Measurements from ENCODE around the gene CTNNB1.

The CTNNB1 gene

GRCh38 chr3:41193794-41194539, 5.3 kb upstream of the CTNNB1 start:
- DNase-seq: no peak

GRCh38 chr3:41194701-41195100, 4.6 kb upstream of the CTNNB1 start:
- no peak for DNase-seq

GRCh38 chr3:41195946-41196345, 3.4 kb upstream of the CTNNB1 start:
- no peak for DNase-seq

GRCh38 chr3:41196499-41197410, 2.5 kb upstream of the CTNNB1 start:
- DNase-seq: no peak

- DNase-seq: peak; percentile 21
Observed at GRCh38 chr3:41198046-41198445, 1.3 kb upstream of the CTNNB1 start.

GRCh38 chr3:41198526-41198925, 779 bp upstream of the CTNNB1 start:
- peak; percentile 75 for DNase-seq

DNA sequence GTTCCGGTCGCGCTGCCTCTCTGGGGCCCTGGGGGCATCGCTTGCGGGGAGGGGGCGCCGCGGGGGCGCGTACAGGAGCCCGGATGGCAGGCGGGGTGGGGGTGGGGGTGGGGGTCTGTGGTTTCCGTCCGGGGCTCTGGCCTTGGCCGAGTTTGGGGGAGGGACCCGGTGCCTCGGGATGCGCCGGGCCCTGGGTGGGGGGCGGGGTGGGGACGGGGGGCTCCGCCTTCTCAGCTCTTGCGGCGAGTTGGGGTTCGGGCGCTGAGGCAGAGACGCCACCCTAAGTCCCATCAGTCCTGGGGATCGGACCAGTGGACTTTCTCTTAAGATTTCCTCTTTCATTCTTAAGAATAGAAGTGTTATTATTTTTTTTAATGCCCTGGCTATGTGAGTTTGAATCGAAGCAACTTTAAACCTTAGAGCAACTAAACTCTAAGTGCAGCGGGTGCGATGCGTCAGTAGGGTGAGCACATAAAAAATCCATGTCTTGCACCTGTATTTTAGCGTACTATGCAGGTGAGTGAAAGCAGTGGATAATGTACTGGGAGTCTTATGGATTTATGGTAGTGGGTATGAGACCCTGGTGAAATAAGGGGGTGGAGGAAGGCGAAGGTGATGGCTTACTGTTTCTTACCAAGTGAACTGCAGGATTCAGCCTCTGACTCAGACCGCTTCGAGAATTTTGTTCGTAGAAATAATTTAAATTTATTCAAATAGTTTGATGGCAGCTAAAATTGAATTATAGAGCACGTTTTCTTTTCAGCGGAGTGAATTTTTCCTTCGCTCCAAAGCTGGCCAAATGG, 762 bp downstream of the CTNNB1 start:
- DNase-seq: peak; percentile 78

GRCh38 chr3:41200669-41201021, 1.3 kb downstream of the CTNNB1 start:
- no peak for DNase-seq

DNA sequence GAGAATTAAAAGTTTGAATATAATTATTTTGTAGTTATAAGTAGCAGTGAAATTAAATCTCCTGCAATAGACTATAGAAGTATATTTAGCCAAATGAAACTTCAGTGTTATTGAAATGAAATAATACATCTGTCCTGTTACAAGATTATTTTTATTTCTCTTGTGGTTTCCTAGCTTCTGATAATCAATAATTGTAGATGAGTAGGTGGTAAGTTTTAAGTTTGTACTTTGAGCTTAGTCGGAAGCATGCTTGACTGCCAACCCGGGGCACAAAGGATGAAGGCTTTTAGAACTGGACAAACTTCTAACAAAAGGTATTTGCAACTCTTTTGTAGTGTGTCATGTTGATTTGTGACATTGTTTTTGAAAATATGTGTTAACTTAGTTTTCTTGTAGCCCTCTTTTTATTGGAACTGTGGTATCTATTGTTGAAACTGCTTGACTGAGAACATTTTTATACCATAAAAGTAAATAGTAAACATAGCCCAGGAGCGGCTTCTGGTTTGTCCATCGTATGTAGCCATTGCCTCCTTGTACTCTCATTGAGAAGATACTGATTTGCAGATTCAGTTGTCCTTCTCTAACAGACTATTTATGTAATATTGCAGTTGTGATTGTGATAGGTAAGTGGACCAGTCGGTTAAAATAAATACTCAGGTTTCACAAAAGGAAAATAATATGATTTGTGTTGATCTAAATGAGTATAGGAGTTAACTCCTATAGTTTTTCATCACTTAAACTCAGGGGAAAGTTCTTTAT, 2.9 kb downstream of the CTNNB1 start:
- peak; percentile 18 for DNase-seq

GRCh38 chr3:41202834-41203345, 3.6 kb downstream of the CTNNB1 start:
- DNase-seq: peak; percentile 75

DNA sequence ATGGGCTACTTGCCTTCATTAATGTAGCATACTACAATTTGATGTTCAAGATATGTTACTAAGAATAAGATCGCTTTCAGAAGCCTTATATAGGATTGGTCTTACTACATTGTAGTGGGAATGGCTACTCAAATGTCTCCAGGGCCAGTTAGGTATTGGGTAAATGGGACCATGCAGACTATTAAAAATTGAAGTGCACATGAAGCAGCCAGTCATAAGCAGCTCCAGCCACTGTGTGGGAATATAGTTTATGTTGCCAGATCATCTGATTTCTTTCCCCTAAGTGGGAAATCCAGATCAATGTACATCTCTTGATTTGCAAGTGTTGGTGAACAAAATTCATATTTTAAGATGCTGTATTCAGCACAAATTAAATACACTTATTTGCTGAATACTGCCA, 5.1 kb downstream of the CTNNB1 start:
- no peak for DNase-seq

GRCh38 chr3:41205591-41205990, 6.3 kb downstream of the CTNNB1 start:
- no peak for DNase-seq

DNA sequence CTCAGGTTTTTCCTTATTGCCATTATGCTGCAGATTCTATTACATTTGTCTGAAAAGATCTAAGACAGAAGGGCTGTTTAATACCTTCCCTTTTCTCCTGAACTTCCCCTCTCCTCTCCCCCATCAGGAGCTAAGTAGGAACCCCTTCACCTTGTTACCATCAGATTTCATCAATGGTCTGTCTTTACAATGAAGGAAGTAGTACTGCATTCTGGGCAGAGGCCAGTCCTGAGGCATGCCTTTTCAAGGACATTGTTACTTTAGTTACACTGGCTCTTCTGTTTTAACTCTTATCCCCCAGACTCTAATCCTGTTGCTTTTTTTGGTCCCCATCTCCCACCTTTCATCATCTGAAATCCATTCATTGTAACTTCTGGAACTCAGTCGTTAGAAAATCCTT, 8.1 kb downstream of the CTNNB1 start:
- no peak for DNase-seq

DNA sequence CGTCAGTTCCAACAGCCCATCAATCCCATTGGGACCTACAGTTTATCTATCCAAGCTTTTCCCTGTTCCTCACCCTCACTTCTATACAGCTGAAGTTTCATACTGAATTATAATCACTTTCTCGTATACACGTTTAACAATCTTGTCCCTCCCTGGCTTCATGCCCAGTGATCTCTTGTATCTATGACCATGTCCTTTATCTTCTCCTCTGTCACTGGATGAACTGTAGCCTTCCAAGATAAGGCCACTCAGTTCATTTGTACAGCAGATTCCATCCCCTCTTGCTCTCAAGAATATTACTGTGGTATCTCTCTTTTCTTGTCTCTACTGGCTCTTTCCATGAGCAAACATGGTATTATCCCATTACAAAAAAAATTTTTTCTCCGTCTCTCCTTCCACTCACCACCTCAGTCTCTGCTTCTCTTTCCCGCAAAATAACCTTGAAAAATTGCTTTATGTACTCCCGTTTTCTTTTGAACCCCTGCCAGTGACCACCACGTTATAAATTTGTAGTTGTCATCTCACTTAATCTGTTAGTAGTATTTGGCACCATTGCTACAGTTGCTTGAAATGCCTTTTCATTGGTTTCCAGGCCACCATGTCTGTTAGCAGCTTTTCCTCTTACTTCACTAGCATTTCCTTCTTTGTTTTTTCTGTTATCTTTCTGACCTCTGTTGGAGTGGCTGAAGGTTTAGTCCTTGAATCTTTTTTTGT, 9.4 kb downstream of the CTNNB1 start:
- no peak for DNase-seq

DNA sequence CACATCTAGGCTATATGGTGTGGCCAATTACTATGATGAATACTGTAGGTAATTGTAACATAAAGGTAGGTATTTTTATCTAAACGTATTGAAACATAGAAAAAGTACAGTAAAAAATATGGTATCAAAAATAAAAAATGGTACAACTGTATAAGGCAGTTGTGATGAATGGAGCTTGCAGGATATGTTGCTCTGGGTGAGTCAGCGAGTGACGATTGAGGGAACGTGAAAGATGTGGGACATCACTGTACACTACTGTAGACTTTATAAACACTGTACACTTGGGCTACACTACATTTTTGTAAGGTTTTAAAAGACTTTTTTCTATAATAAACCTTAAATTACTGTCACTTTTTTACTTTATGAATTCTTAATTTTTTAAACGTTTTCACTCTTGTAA, 10.3 kb downstream of the CTNNB1 start:
- DNase-seq: no peak

DNA sequence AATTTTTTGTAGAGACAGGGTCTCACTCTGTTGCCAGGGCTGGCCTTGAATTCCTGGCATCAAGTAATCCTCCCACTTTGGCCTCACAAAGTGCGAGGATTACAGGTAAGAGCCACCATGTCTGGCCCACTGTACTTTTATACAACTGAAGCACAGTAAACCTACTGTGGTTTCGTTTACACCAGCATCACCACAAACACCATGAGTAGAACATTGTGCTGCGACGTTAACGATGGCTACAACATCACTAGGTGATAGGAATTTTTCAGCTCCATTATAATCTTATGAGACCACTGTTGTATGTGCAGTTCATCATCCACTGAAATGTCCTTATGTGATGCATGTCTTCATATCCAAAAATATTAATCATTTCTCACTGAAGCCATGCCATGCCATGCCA, 11.7 kb downstream of the CTNNB1 start:
- DNase-seq: no peak

- no peak for DNase-seq
Observed at GRCh38 chr3:41212088-41212487, 12.8 kb downstream of the CTNNB1 start.

DNA sequence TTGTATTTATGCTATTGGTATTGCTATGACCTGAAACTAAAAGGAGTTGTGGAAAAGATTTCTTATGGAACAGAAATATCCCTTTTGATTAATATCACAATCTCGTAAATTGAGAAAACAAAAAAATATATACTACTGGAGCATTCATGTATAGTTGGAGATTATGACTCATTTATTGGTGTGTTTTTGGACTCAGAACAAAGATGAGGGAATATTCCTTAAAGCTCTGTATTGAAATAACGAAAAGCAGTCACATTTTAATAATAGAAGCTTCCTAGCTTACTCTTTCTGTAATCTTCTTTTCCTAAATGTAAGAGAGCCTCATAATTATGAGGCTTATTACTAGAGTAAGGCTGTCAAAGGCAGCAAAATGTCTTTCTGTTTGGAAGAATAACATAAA, 14.3 kb downstream of the CTNNB1 start:
- no peak for DNase-seq

DNA sequence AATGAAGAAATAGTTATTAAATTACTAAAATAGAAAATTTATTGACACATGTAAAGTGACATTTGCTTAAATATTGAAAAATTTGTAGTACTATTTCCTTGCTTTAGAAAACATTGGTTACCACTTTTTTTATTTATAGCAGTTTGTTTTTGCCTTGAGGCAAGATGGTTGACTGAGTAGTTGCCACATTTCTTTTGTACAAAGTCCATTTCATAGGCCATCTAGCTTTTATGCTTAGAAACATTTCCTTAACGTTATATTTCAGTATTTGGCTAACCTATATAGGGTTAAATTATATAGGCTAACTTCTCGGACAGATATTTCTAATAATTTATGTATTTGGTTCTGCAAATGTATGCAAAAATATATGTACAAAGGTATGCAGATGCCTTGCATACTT, 17.1 kb downstream of the CTNNB1 start:
- no peak for DNase-seq

DNA sequence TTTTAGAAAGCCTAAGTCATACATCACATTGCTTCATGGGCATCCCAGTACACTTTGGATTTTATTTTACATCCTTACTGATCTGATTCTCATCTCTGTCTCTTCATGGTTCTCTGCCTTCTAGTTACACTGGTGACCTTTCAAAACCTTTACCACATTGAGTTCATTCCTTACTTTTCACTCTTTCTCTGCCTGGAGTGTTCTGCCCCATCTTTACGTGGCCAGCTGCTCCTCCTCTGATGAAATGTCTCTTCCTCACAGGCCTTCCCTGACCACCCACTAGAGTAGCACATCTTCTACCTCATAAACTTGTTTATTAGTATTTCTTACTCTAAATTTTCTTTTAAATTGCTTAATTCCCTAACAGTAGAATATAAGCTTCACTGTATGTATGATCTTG, 17.7 kb downstream of the CTNNB1 start:
- no peak for DNase-seq

- no peak for DNase-seq
Observed at GRCh38 chr3:41219424-41219823, 20.1 kb downstream of the CTNNB1 start.
